ENCODE measurements around the gene POLE. TPM values are rescaled to one million over a fixed set of nuclear protein-coding genes. Genes with fewer than 3 reads are reported as not detected.

Gene POLE
- total RNA-seq, 1 donor from 2014 or later = 39.2 TPM

- ATAC-seq (no peak), DNase-seq (ENCODE audit: low spot score) (no peak)
- intact Hi-C loops (cut with DNase I) = no loop called here
These were observed 51.8 kb downstream of the POLE start for GRCh38 chr12:132635076-132635955.

GRCh38 chr12:132634411-132634990, 52.6 kb downstream of the POLE start:
- DNase-seq (ENCODE audit: low spot score) (no peak), ATAC-seq (no peak)
- intact Hi-C loops (cut with DNase I) = no loop called here

- no peak for ATAC-seq
- intact Hi-C loops (cut with DNase I) = no loop called here
- no peak for DNase-seq (ENCODE audit: low spot score)
These were observed 53.2 kb downstream of the POLE start for GRCh38 chr12:132633901-132634300.

- intact Hi-C loops (cut with DNase I) = no loop called here
- ATAC-seq (no peak), DNase-seq (ENCODE audit: low spot score) (no peak)
These were observed 53.7 kb downstream of the POLE start for GRCh38 chr12:132633398-132633797.

GRCh38 chr12:132632521-132633228, 54.5 kb downstream of the POLE start:
- intact Hi-C loops (cut with DNase I) = loop anchor here (1.0 kb wide), 1 partner anchor 30 kb away; no protein-coding TSS in a partner anchor
- no peak for ATAC-seq
- no peak for DNase-seq (ENCODE audit: low spot score)

GRCh38 chr12:132631666-132632065, 55.5 kb downstream of the POLE start:
- intact Hi-C loops (cut with DNase I) = loop anchor here (1.0 kb wide), 1 partner anchor 31 kb away; no protein-coding TSS in a partner anchor
- ATAC-seq = no peak
- DNase-seq (ENCODE audit: low spot score) = no peak

GRCh38 chr12:132630672-132631071, 56.5 kb downstream of the POLE start:
- intact Hi-C loops (cut with DNase I) = no loop called here
- ATAC-seq (no peak), DNase-seq (ENCODE audit: low spot score) (no peak)

GRCh38 chr12:132629330-132629729, 57.8 kb downstream of the POLE start:
- ATAC-seq = no peak
- no peak for DNase-seq (ENCODE audit: low spot score)
- intact Hi-C loops (cut with DNase I) = no loop called here

- intact Hi-C loops (cut with DNase I) = no loop called here
- DNase-seq (ENCODE audit: low spot score) (no peak), ATAC-seq (no peak)
These were observed 61.3 kb downstream of the POLE start for GRCh38 chr12:132625731-132626430.

GRCh38 chr12:132624910-132625630, 62.1 kb downstream of the POLE start:
- intact Hi-C loops (cut with DNase I) = no loop called here
- no peak for DNase-seq (ENCODE audit: low spot score)
- ATAC-seq = no peak

- no peak for DNase-seq (ENCODE audit: low spot score)
- no peak for ATAC-seq
- intact Hi-C loops (cut with DNase I) = no loop called here
These were observed 62.8 kb downstream of the POLE start for GRCh38 chr12:132624186-132624855.

GRCh38 chr12:132623072-132623869, 63.9 kb downstream of the POLE start:
- intact Hi-C loops (cut with DNase I) = no loop called here
- ATAC-seq = no peak
- no peak for DNase-seq (ENCODE audit: low spot score)

- intact Hi-C loops (cut with DNase I) = no loop called here
- DNase-seq (ENCODE audit: low spot score) (no peak), ATAC-seq (peak; percentile 53)
These were observed 64.6 kb downstream of the POLE start for GRCh38 chr12:132622437-132623071.

GRCh38 chr12:132621657-132622435, 65.3 kb downstream of the POLE start:
- DNase-seq (ENCODE audit: low spot score) = no peak
- peak; percentile 18 for ATAC-seq
- intact Hi-C loops (cut with DNase I) = no loop called here

GRCh38 chr12:132620899-132621656, 66.1 kb downstream of the POLE start:
- ATAC-seq (no peak), DNase-seq (ENCODE audit: low spot score) (no peak)
- intact Hi-C loops (cut with DNase I) = no loop called here

Data from sciatic nerve (tissue), 2 donors.